ENCODE data around the gene ZNF541. TPM values are rescaled to one million over a fixed set of nuclear protein-coding genes. Genes with fewer than 3 reads are reported as not detected.

ZNF541 gene
- total RNA-seq, 2 experiments from 2014 or later, result 0.11 to 0.14 TPM

- CTCF ChIA-PET, result no interaction called here
- H3K9me3 Mint-ChIP-seq (ENCODE audit: low read depth), result no peaks in the 10 kb centered on the region
Observed at GRCh38 chr19:47541518-47541917, 31.4 kb downstream of the ZNF541 start.

GRCh38 chr19:47540748-47541147, 32.2 kb downstream of the ZNF541 start:
- peaks cover 2% of the 10 kb centered on the region for H3K27me3 Mint-ChIP-seq
- H3K36me3 Mint-ChIP-seq (ENCODE audit: low read depth), result no peaks in the 10 kb centered on the region
- H3K9me3 Mint-ChIP-seq (ENCODE audit: low read depth), result no peaks in the 10 kb centered on the region
- intact Hi-C loops (cut with DNase I, micrococcal nuclease), result no loop called here
- ATAC-seq, result no peak
- peak overlapping the region; percentile 63 for H3K27ac Mint-ChIP-seq
- peaks cover 15% of the 10 kb centered on the region for H3K4me1 Mint-ChIP-seq
- POLR2A ChIA-PET, result no interaction called here
- CTCF ChIA-PET, result interaction anchor here (1.1 kb wide), 1 partner anchor 43 kb away, joined by 3 read pairs; no protein-coding TSS in a partner anchor
- H3K4me3 Mint-ChIP-seq, result no peak overlapping the region
- no peak for DNase-seq

More at GRCh38 chr19:47541518-47541917, 31.4 kb downstream of the ZNF541 start:
- H3K4me3 Mint-ChIP-seq, result no peak overlapping the region
- peak overlapping the region; percentile 55 for H3K27ac Mint-ChIP-seq
- peak; percentile 42 for DNase-seq
- H3K4me1 Mint-ChIP-seq, result peaks cover 15% of the 10 kb centered on the region
- intact Hi-C loops (cut with DNase I, micrococcal nuclease), result no loop called here
- peak; percentile 80 for ATAC-seq
- POLR2A ChIA-PET, result no interaction called here
- H3K27me3 Mint-ChIP-seq, result peaks cover 2% of the 10 kb centered on the region
- H3K36me3 Mint-ChIP-seq (ENCODE audit: low read depth), result no peaks in the 10 kb centered on the region

DNA sequence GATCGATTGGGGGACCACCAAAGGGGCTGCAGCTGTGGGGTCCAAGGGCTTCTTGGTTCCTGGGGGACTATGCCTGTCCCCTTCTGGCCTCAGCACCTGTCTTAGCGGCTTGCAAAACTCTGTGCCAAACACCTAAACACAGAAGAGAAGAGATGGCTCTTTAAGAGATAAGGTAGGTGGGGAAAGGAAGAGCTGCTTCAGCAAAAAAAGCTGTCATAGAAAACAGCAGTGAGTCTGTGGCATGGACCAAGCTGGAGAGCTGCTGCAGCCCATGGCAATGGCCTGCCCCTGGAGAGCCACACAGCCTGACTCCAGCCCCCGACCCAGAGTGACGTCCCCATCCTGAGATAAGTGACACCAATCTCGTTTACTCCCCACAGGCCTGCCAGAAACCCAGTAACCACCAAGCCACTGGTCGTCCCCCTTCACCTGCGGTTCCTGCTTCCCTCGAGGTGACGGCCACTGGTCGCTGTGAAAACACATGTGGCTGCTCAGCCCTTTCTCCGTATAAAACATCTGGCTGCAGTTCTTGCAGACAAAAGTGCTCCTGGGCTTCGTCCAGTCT, 33.1 kb downstream of the ZNF541 start:
- POLR2A ChIA-PET, result no interaction called here
- H3K27me3 Mint-ChIP-seq, result peaks cover 2% of the 10 kb centered on the region
- no peak overlapping the region for H3K27ac Mint-ChIP-seq
- no peak overlapping the region for H3K4me3 Mint-ChIP-seq
- no peaks in the 10 kb centered on the region for H3K9me3 Mint-ChIP-seq (ENCODE audit: low read depth)
- CTCF ChIA-PET, result interaction anchor here (1.1 kb wide), 1 partner anchor 44 kb away, joined by 3 read pairs; no protein-coding TSS in a partner anchor
- DNase-seq, result no peak
- H3K36me3 Mint-ChIP-seq (ENCODE audit: low read depth), result no peaks in the 10 kb centered on the region
- intact Hi-C loops (cut with DNase I, micrococcal nuclease), result no loop called here
- peaks cover 15% of the 10 kb centered on the region for H3K4me1 Mint-ChIP-seq
- ATAC-seq, result no peak

GRCh38 chr19:47538812-47539211, 34.1 kb downstream of the ZNF541 start:
- peaks cover 13% of the 10 kb centered on the region for H3K4me1 Mint-ChIP-seq
- H3K27me3 Mint-ChIP-seq, result peaks cover under 1% of the 10 kb centered on the region
- ATAC-seq, result no peak
- H3K9me3 Mint-ChIP-seq (ENCODE audit: low read depth), result no peaks in the 10 kb centered on the region
- no peak overlapping the region for H3K27ac Mint-ChIP-seq
- CTCF ChIA-PET, result no interaction called here
- POLR2A ChIA-PET, result no interaction called here
- DNase-seq, result no peak
- intact Hi-C loops (cut with DNase I, micrococcal nuclease), result no loop called here
- H3K4me3 Mint-ChIP-seq, result no peak overlapping the region
- no peaks in the 10 kb centered on the region for H3K36me3 Mint-ChIP-seq (ENCODE audit: low read depth)

- ChIA-PET CTCF (no interaction called here), POLR2A (no interaction called here)
- Mint-ChIP-seq H3K27ac (no peak overlapping the region), H3K4me3 (no peak overlapping the region), H3K36me3 (ENCODE audit: low read depth) (no peaks in the 10 kb centered on the region), H3K9me3 (ENCODE audit: low read depth) (no peaks in the 10 kb centered on the region), H3K4me1 (peaks cover 13% of the 10 kb centered on the region), H3K27me3 (no peaks in the 10 kb centered on the region)
- ATAC-seq (no peak), DNase-seq (no peak)
- intact Hi-C loops (cut with DNase I, micrococcal nuclease), result no loop called here
Observed at GRCh38 chr19:47537493-47537892, 35.5 kb downstream of the ZNF541 start.

GRCh38 chr19:47534628-47535027, 38.3 kb downstream of the ZNF541 start:
- POLR2A ChIA-PET, result no interaction called here
- H3K4me1 Mint-ChIP-seq, result no peaks in the 10 kb centered on the region
- no peaks in the 10 kb centered on the region for H3K36me3 Mint-ChIP-seq (ENCODE audit: low read depth)
- CTCF ChIA-PET, result no interaction called here
- intact Hi-C loops (cut with DNase I, micrococcal nuclease), result no loop called here
- H3K27me3 Mint-ChIP-seq, result no peaks in the 10 kb centered on the region
- no peak for DNase-seq
- ATAC-seq, result no peak
- no peaks in the 10 kb centered on the region for H3K9me3 Mint-ChIP-seq (ENCODE audit: low read depth)
- no peak overlapping the region for H3K4me3 Mint-ChIP-seq
- no peak overlapping the region for H3K27ac Mint-ChIP-seq

DNA sequence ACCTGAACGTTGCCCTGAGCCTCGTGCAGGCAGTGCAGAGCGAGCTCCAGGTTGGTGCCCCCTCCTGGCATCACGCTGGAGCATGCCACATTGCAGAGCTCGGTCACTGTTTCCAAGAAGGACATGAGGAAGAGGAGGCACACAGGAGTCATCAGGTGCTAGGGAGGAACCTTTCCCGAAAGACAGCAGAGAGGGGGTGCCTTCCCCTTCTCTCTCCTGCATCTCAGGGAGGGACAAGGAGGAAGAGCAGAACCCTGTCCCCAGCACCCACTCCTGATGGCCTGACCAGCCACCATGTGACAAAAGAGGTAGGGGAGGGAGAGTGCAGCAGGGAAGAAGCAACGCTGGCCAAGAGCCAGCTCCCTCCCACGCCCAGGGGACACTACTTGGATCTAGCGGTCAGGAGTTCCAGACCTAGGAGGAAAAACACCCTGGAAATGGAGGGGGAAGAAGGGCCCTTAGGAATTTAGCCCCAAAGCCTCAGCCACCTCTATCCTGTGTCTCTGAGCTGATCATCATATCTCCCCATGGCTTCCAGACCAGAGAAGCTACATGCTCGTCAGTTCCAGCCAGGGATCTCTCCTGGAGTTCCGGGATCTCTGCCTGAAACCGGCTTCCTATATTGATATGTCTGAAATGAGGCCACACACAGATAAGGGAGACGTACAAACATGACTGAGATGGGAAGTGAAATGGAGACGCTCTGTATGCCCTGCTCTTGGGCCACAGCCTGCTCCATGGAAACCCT, 41.1 kb downstream of the ZNF541 start:
- Mint-ChIP-seq H3K4me3 (no peak overlapping the region), H3K27ac (no peak overlapping the region), H3K4me1 (no peaks in the 10 kb centered on the region), H3K36me3 (ENCODE audit: low read depth) (no peaks in the 10 kb centered on the region), H3K9me3 (ENCODE audit: low read depth) (no peaks in the 10 kb centered on the region), H3K27me3 (no peaks in the 10 kb centered on the region)
- CTCF ChIA-PET, result interaction anchor here (0.8 to 1.6 kb wide), 4 partner anchors 11 to 29 kb away, joined by 3 to 6 read pairs (median 4); partner anchors contain the start of gene NAPA
- intact Hi-C loops (cut with DNase I, micrococcal nuclease), result no loop called here
- DNase-seq (no peak), ATAC-seq (no peak)
- POLR2A ChIA-PET, result no interaction called here

- intact Hi-C loops (cut with DNase I, micrococcal nuclease), result no loop called here
- H3K4me3 Mint-ChIP-seq, result no peak overlapping the region
- POLR2A ChIA-PET, result no interaction called here
- H3K27me3 Mint-ChIP-seq, result no peaks in the 10 kb centered on the region
- CTCF ChIA-PET, result interaction anchor here (0.7 kb wide), 1 partner anchor 266 kb away, joined by 3 read pairs; no protein-coding TSS in a partner anchor
- no peak overlapping the region for H3K27ac Mint-ChIP-seq
- no peaks in the 10 kb centered on the region for H3K9me3 Mint-ChIP-seq (ENCODE audit: low read depth)
- no peaks in the 10 kb centered on the region for H3K36me3 Mint-ChIP-seq (ENCODE audit: low read depth)
- H3K4me1 Mint-ChIP-seq, result no peaks in the 10 kb centered on the region
- DNase-seq (no peak), ATAC-seq (no peak)
Observed at GRCh38 chr19:47529018-47529742, 43.8 kb downstream of the ZNF541 start.

- Mint-ChIP-seq H3K4me1 (peaks cover 3% of the 10 kb centered on the region), H3K27ac (no peak overlapping the region), H3K9me3 (ENCODE audit: low read depth) (no peaks in the 10 kb centered on the region), H3K4me3 (no peak overlapping the region), H3K36me3 (ENCODE audit: low read depth) (no peaks in the 10 kb centered on the region), H3K27me3 (no peaks in the 10 kb centered on the region)
- intact Hi-C loops (cut with DNase I, micrococcal nuclease), result no loop called here
- ChIA-PET POLR2A (no interaction called here), CTCF (interaction anchor here (0.6 kb wide), 1 partner anchor 182 kb away, joined by 3 read pairs; no protein-coding TSS in a partner anchor)
- DNase-seq (no peak), ATAC-seq (no peak)
Observed at GRCh38 chr19:47526798-47527197, 46.1 kb downstream of the ZNF541 start.

DNA sequence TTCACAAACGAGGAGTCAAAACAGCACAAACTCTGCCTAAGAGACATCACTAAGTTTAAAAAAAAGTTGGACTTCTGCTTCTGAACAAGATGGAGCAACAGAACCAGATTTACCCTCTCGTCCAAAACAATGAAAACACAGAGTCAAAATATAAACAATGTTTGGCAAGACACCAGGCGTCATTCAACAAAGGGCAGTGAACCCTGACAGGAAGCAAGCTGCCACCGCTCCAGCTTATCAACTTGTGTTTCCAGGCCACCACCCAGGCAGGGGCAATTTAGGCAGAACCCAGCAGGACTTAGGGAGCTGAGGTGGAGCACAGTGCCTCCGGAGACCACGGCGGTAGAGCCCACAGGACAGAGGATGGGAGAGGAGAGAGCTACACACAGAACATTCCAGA, 49.5 kb downstream of the ZNF541 start:
- no peak for ATAC-seq
- no peak overlapping the region for H3K27ac Mint-ChIP-seq
- peaks cover 10% of the 10 kb centered on the region for H3K4me1 Mint-ChIP-seq
- ChIA-PET CTCF (interaction anchor here (0.6 to 1.3 kb wide), 3 partner anchors 8 to 188 kb away, joined by 3 to 5 read pairs (median 3); partner anchors contain the start of gene NAPA), POLR2A (interaction anchor here (0.6 kb wide), 1 partner anchor 13 kb away, joined by 3 read pairs; no protein-coding TSS in a partner anchor)
- no peak overlapping the region for H3K4me3 Mint-ChIP-seq
- no peaks in the 10 kb centered on the region for H3K9me3 Mint-ChIP-seq (ENCODE audit: low read depth)
- no peaks in the 10 kb centered on the region for H3K36me3 Mint-ChIP-seq (ENCODE audit: low read depth)
- intact Hi-C loops (cut with DNase I, micrococcal nuclease), result no loop called here
- H3K27me3 Mint-ChIP-seq, result no peaks in the 10 kb centered on the region
- DNase-seq, result no peak
